Uterus (tissue), 4 donors: Measurements from ENCODE around the gene TCF4. TPM values are rescaled to one million over a fixed set of nuclear protein-coding genes. Genes with fewer than 3 reads are reported as not detected.

Source experiments
- DNase-seq, 2 donors: peaks; one replicate each; pipeline ENCODE4 v3.0.0-alpha.2; 2019 to 2020
- H3K27ac ChIP-seq, 2 donors: fragments of 200-600 bp; sonication (generic); 1 replicate in 1 of 2; 2 replicates in 1 of 2; pipeline ENCODE4 v1.5.1; 2016 to 2018
- H3K27me3 ChIP-seq, 2 donors: fragments of 200-600 bp; sonication (generic); one replicate each; pipeline ENCODE4 v1.5.1; 2018 to 2019; ENCODE audit warnings: control low read depth in 1 of 2
- H3K36me3 ChIP-seq, 2 donors: fragments of 200-600 bp; sonication (generic); one replicate each; pipeline ENCODE4 v1.5.1; 2019; ENCODE audit warnings: control low read depth in 1 of 2
- H3K4me1 ChIP-seq, 2 donors: fragments of 200-600 bp; sonication (generic); one replicate each; pipeline ENCODE4 v1.5.1; 2018 to 2019; ENCODE audit warnings: control low read depth in 1 of 2
- H3K4me3 ChIP-seq, 2 donors: fragments of 200-600 bp; sonication (generic); 1 replicate in 1 of 2; 2 replicates in 1 of 2; pipeline ENCODE4 v1.5.1; 2018 to 2019; ENCODE audit warnings: mild to moderate bottlenecking in 1 of 2
- H3K9me3 ChIP-seq, 2 donors: fragments of 200-600 bp; sonication (generic); one replicate each; pipeline ENCODE4 v1.5.1; 2019; ENCODE audit warnings: control low read depth in 1 of 2
- POLR2A ChIP-seq, 2 donors: fragments of 450-650 bp; IDR thresholded peaks; one replicate each; pipeline ENCODE4 v1.6.1; 2016; ENCODE audit warnings: antibody characterized with exemption in 2 of 2, mild to moderate bottlenecking in 1 of 2, moderate library complexity in 1 of 2
- intact Hi-C: fragments of 100-400 bp; cut with DNase I; formaldehyde crosslinking; loops from one replicate; pipeline ENCODE4 v1.15.1; 2023; ENCODE audit warnings: low total_unique reads
- total RNA-seq, 4 donors: library from RNA; depleted of rRNA in 3 of 4; stranded (reverse); fragments of >200 nt in 3 of 4; gene quantifications; one replicate each; pipeline versions ENCODE4 v1.1.0 to v1.2.4, GENCODE V29; 2014 to 2023
- TF ChIP-seq, protein P1 (sequence below), 4 experiments: fragments of 200-600 bp in 2 of 4; fragments of 450-650 bp in 2 of 4; sonication (generic) in 2 of 4; IDR thresholded peaks; one replicate each; pipeline ENCODE4 v1.5.1; 2016 to 2019; ENCODE audit warnings: antibody characterized with exemption in 4 of 4, mild to moderate bottlenecking in 2 of 4, moderate library complexity in 1 of 4
- donor health status: DM: yes; HTN: yes; CAD: no.

Gene TCF4
- total RNA-seq, 4 donors from 2014 or later = 123 to 514 (median 163) TPM

DNA sequence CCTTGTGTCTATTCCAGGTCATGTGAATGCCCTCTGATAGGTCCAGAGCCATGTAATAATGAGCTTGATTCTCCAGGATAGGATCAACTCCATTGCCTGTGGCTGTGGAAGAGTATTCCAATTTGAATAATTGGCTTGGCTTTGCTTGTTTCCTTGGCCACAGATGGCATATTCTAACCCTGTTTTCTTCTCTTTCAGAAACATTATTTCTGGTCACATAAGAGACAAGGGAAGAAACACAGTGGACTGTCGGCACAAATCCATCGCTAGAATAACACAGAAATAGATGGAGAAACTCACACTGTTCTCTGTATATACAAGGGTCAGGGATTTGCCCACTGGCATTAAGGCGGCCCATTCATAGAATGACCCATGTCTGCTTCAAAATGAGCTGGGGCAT, 350.3 kb downstream of the TCF4 start:
- no peak for TF ChIP-seq POLR2A (IDR thresholded peaks at IDR 0.05)
- TF ChIP-seq, protein P1, sequence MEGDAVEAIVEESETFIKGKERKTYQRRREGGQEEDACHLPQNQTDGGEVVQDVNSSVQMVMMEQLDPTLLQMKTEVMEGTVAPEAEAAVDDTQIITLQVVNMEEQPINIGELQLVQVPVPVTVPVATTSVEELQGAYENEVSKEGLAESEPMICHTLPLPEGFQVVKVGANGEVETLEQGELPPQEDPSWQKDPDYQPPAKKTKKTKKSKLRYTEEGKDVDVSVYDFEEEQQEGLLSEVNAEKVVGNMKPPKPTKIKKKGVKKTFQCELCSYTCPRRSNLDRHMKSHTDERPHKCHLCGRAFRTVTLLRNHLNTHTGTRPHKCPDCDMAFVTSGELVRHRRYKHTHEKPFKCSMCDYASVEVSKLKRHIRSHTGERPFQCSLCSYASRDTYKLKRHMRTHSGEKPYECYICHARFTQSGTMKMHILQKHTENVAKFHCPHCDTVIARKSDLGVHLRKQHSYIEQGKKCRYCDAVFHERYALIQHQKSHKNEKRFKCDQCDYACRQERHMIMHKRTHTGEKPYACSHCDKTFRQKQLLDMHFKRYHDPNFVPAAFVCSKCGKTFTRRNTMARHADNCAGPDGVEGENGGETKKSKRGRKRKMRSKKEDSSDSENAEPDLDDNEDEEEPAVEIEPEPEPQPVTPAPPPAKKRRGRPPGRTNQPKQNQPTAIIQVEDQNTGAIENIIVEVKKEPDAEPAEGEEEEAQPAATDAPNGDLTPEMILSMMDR (IDR thresholded peaks at IDR 0.05) = no peak
- DNase-seq = no peak
- Histone ChIP-seq H3K9me3 (no peaks in the 10 kb centered on the region), H3K36me3 (no peaks in the 10 kb centered on the region), H3K4me1 (no peaks in the 10 kb centered on the region), H3K27ac (no peak overlapping the region), H3K4me3 (no peak overlapping the region), H3K27me3 (no peaks in the 10 kb centered on the region)
- intact Hi-C loops = no loop called here

DNA sequence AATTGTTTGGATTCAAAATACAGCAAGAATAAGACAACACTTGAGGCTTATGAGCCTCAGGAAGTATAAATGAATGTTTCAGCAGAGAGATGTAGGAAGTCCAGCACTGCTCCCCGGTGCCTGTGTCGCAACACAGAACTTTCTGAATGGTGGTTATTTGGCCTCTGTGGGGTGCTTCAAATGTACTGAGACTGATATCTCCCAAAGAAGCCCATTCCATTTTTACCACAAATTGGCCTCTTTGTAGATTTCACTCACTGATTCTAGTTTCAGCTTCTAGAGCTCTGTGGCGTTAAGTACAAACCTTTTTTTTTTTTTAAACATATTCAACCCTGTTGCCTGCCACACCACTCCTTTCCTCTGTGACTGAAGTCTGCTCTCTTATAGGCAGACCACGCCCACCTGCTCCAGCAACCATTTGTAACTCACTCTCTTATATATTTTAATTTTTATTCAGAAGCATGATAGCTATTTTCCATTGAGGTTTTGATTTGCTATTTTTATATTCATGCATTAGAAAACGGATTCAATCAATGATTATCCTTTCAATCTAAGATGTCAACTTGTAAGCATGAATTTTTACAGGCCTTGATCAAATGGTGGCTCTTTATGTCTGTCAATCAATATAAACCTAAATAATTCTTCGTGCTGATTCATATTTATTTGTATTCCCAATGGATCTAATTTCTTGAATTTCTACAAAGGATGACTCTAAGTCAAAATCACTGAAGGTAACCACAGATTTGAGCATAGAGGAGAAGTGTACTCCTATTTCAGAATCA, 351.7 kb downstream of the TCF4 start:
- Histone ChIP-seq H3K4me1 (no peaks in the 10 kb centered on the region), H3K36me3 (no peaks in the 10 kb centered on the region), H3K9me3 (no peaks in the 10 kb centered on the region), H3K27me3 (no peaks in the 10 kb centered on the region), H3K27ac (peak overlapping the region in 1 of 2 donors; percentile 8), H3K4me3 (no peak overlapping the region)
- DNase-seq = no peak
- intact Hi-C loops = no loop called here
- TF ChIP-seq POLR2A (IDR thresholded peaks at IDR 0.05) = no peak
- TF ChIP-seq, protein P1 (IDR thresholded peaks at IDR 0.05) = no peak

- Histone ChIP-seq H3K27ac (peak overlapping the region; percentile 22 to 52), H3K4me1 (no peaks in the 10 kb centered on the region)
- DNase-seq = no peak
Measured at GRCh38 chr18:55235094-55235461, 352.9 kb downstream of the TCF4 start.

GRCh38 chr18:55234366-55235093, 353.5 kb downstream of the TCF4 start:
- Histone ChIP-seq H3K4me3 (no peak overlapping the region), H3K27me3 (no peaks in the 10 kb centered on the region), H3K4me1 (no peaks in the 10 kb centered on the region), H3K36me3 (no peaks in the 10 kb centered on the region), H3K9me3 (no peaks in the 10 kb centered on the region), H3K27ac (peak overlapping the region; percentile 22 to 52)
- intact Hi-C loops = no loop called here
- TF ChIP-seq, protein P1 (IDR thresholded peaks at IDR 0.05) = peak; percentile 73 to 88 (median 82)
- TF ChIP-seq POLR2A (IDR thresholded peaks at IDR 0.05) = no peak
- peak; percentile 80 to 84 for DNase-seq

More at GRCh38 chr18:55235094-55235461, 352.9 kb downstream of the TCF4 start:
- Histone ChIP-seq H3K36me3 (no peaks in the 10 kb centered on the region), H3K4me3 (no peak overlapping the region), H3K9me3 (no peaks in the 10 kb centered on the region), H3K27me3 (no peaks in the 10 kb centered on the region)
- intact Hi-C loops = no loop called here
- TF ChIP-seq, protein P1 (IDR thresholded peaks at IDR 0.05) = no peak
- TF ChIP-seq POLR2A (IDR thresholded peaks at IDR 0.05) = no peak

- intact Hi-C loops = no loop called here
- Histone ChIP-seq H3K9me3 (no peaks in the 10 kb centered on the region), H3K4me3 (no peak overlapping the region), H3K4me1 (no peaks in the 10 kb centered on the region), H3K27me3 (no peaks in the 10 kb centered on the region), H3K36me3 (no peaks in the 10 kb centered on the region), H3K27ac (no peak overlapping the region)
- TF ChIP-seq POLR2A (IDR thresholded peaks at IDR 0.05) = no peak
- TF ChIP-seq, protein P1 (IDR thresholded peaks at IDR 0.05) = no peak
- DNase-seq = no peak
Measured at GRCh38 chr18:55233857-55234256, 354.1 kb downstream of the TCF4 start.
